Amniotic stem cell (primary cell): ENCODE measurements around the gene DHDDS.

Source experiments
- DNase-seq: peaks from one replicate; lab custom pipeline; 2025; lab: John Stamatoyannopoulos, UW

Gene DHDDS

DNA sequence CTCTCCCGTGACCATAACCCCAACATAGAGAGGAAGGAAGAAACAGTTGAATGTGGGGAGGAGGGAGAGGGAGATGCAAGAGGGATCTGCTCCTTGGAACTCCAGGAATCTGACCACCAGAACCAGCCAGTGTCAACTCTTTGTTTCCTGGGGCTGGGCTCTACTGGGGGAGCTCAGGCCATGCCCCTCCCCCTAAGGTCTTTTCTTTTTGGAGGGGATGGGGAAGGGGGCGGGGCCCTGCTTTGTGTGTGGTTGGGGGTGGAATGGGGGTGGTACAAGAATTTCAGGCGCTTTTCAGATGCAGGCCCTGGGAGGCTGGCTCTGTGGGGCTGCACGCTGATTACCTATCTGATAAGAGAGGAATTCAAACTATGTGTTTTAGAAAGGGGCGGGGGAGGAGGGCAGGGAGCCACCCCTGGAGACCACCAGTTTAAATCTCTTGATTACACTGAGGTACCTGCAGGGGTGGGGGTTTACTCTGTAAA is 13.2 kb upstream of the DHDDS start:
- no peak for DNase-seq

DNA sequence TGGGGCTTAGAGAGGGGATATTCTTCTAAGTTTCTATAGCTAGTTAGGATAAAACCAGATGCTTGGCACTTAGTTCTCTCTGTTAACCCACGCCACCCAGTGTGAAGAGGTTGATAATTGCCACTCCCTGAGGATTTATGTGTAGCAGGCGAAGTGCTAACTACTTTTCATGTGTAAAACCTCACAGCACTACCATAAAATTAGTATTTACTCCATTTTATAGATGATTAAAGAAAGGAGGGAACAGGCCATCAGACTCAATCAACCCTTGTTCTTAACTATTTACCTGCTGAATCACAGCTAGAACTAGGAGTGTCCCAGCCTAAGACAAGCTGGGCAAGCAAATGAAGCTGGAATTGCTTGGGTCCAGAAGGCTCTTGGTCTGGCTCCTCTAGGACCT is 12.6 kb upstream of the DHDDS start:
- no peak for DNase-seq

DNA sequence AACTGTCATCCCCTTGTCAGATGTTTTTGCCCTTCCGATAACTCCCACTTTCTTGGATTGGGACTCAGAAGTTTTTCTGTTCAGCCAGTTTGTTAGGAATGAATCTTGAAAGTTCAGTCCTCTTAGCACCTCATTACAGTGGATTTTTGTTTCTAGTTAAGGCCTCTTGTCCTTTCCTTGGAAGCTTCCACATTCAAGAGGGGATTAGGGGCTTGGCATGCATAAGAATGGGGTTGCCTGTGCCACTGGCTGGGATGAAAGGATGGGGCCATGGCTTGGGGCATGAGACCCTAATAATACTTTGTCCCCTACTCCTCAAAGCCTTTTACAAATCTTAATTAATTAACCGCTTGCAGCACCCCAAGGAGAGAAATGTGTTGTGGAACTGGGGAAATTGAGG is 2.4 kb upstream of the DHDDS start:
- no peak for DNase-seq

DNA sequence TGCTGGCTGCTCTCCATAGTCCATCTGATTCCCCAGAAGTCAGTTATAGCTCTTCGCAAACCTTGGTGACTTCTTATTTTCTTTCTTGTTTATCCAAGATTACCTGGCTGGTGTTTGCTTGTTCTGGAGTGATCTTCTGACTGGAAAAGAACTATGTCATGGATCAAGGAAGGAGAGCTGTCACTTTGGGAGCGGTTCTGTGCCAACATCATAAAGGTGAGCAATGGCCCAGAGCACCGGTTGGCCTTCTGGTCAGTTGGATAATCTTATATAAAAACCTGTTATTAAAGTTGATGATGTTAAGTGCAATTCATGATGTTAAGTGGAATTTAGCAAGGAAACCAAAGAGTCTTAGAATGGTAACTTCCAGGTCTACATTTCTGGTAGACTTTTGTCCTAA is 672 bp downstream of the DHDDS start:
- DNase-seq, result no peak

DNA sequence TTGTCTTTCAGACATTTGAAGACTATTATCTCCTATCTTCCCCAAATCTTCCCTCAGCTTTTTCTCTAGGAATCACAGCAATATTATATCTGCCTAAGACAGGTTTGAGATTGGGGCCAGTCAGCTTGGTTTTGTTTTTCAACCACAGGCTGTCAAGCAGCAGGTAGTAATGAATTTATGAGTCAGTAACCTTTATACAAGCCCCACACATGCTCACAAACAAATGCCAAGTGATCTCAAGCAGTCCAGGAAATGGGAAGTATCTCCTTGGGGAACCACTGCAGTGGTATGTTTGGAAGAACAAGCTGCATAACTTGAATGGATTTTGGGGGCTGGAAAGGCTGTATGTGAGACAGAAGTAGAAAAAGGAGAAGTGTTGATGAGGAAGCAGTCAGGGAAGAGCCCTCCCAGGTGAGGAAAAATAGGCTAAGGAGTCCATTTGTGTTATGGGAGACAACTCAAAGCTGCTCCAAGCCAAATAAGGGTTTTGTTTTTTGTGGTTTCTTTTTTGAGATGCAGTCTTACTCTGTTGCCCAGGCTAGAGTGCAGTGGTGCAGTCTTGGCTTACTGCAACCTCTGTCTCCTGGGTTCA is 2.1 kb downstream of the DHDDS start:
- DNase-seq, result no peak

DNA sequence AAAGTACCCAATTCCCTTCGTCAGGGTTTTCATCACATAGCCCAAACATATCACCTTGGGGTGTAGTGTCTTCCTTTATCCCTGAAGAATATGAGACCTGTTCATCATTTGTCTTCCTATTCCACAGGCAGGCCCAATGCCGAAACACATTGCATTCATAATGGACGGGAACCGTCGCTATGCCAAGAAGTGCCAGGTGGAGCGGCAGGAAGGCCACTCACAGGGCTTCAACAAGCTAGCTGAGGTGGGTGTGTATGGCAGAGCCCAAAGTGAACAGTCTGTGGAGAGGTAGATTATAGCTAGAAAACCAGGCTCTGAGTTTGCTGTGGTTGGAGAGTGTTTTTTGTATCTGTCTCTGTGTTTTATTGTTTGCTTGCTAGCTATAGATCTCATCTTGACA is 5.9 kb downstream of the DHDDS start:
- no peak for DNase-seq

DNA sequence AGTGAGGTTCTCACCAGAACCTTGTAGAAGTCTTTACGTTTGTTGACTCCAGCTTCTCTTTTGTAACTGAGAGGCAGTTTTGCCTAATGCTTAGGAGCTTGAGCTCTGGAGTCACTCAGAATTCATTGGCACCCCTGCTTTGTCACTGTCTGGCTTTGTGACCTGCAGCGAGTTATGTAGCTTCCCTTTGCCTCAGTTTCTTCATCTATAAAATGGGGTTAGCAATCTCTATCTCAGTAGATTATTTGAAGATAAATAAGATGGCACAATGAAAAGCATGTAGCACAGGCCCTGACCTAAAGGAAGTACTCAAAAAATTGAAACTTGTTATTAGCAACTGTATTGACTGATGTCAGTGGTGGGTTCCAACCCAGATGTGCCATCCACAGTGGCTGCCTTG is 8.1 kb downstream of the DHDDS start:
- DNase-seq, result no peak

DNA sequence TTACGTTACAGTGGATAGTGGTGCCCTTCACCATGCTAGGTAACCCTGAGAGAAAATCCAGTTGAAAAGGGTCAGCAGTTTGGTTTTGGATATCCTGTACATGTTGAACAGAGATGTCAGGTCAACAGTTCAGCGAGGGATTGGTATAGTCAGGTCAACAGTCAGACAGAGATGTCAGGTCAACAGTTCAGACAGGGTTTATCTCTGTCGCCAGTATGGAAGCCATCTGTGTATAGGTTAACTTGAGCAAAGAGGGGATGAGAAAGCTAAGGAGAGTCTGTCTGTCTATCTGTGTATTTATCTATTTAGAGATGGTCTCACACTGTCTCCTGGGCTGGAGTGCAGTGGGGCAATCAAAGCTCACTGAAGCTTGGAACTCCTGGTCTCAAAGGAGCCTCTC is 17.7 kb downstream of the DHDDS start:
- no peak for DNase-seq

DNA sequence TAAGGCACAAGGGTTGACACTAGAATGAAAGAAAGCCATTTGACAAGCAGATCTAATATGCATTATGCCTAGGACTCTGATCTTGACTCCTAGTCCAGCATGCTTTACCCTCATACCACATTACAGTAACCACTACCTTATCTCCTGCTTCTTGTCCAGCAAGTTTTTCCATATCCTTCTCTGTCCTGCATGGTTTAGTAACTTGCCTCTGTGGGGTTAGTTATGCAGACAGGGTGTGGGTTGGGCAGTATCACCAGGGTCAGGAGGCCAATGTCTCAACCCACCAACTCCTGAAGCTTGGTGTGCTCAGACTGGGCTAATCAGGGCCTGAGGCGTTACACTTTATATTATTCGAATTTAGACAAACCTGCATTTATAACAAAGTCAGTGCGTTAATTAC is 18.8 kb downstream of the DHDDS start:
- DNase-seq, result no peak

DNA sequence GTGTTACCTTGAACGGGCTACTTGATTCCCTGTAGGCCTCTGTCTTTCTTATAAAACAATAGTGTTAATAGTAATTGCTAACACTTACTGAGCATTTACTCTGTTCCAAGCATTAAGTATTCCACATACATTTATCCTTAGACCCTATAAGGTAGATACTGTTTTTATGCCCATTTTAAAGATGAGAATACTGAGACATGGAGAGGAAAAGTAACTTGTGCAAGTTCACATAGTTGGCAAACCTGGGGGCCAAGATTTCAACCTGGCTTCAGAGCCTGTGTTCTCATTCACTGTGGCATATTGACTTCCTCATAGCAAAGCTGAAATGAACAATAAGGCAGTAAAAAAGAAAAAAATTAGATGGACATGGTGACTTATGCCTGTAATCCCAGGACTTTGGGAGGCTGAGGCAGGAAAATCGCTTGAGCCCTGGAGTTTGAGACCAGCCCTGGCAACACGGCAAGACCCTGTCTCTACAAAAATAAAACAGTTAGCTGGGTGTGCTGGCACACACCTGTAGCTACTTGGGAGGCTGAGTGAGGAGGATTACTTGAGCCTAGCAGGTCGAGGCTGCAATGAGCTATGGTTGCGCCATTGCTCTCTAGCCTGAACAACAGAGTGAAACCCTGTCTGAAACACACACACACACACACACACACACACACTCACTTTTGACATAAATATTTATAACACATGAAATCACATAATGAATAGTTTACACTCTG is 20.5 kb downstream of the DHDDS start:
- DNase-seq, result no peak

DNA sequence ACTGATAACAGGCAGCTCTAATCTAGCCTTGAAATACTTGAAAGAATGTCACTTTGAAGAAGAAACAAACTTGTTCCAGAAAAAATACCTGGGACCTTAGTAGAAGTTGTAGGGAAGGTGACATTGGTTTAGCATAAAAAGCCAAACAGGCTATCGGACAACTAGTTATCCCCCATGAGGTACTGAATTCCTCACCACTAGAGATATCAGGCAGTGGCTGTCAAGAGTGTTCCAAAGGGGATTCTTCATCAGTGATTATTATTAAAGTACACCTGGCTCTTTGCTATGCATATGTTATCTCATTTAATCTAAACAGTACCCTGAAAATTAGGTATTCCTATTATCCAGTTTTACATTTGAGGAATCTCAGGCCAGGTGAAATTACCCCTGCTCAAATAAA is 27.0 kb downstream of the DHDDS start:
- no peak for DNase-seq

DNA sequence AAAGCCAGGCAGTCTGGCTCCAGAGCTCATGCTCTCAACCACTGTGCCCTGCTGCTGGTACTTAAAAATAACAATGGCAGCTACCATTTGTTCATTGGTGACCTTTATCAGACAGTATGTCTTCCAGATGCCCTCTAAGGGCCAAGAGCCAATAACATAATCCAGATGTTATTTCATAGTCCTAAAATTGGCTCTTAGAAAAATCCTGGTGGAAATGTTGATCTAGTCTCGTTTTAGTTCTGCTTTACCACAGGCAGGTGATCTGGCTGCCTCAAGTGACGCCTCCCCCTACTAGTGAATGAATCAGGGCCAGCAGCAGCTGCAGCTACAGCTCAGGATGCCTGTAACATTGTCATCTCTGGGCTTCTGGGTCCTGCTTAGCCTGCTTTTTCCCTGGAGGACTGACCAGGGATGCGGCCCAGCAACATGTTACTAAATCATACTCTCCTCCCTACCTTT is 27.5 kb downstream of the DHDDS start:
- DNase-seq, result no peak

DNA sequence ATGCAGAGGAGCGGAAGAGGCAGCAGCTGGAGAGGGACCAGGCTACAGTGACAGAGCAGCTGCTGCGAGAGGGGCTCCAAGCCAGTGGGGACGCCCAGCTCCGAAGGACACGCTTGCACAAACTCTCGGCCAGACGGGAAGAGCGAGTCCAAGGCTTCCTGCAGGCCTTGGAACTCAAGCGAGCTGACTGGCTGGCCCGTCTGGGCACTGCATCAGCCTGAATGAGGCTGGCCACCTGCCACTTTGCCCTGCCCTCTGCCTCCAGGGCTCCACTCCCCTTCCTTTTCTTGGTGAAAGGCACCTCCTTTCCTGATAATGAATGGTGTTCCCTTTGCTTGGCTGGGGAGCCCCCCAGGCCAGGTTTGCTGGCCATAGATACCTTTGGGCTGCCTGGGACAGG is 36.8 kb downstream of the DHDDS start:
- no peak for DNase-seq

DNA sequence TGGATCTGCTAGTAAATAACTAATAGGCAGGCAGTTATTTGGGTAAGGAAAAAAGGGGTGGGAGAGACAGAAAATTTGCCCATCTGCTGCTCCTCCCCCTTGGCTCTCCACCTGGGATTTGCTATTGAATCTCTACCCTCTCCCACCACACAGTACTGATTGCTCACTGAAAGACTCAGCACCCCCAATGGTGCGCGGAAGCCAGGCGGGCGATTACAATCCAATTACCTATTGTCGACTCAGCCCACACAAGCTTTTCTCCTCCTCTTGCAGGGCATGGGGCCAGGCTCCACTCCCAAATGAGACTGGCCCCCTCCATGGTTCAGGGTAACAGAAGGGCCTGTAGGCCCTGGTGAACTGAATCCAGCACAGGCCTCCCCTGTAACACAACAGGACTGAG is 37.4 kb downstream of the DHDDS start:
- no peak for DNase-seq

DNA sequence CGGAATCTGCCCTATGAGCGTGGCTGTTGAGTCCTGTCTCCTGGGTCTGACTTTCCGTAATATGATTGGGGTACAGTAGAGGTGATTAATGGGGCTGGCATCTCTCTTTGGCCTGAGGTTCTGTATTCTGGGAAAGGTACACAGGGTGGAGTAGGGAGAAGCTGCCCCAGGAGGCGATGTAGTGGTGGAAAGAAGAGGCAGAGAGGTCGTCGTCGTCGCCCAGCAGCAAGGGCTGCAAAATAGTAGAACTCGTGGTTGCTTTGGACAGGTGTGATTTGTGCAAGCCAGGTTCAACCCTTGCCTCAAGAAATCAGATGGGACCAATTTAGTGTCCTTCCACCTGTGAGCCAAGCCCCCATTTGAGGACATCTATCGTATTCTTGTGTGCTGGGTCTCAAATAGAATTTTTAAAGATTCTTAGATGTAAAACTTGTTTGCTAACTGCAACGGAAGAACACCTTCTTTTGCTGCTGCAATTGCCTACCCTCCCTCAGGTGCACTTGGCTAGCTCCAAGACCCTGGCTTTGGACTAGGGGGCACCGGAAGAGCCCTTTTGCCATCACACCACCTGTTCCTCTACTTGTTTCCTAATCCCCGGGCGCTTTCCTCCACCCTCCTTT is 38.9 kb downstream of the DHDDS start:
- DNase-seq, result no peak

DNA sequence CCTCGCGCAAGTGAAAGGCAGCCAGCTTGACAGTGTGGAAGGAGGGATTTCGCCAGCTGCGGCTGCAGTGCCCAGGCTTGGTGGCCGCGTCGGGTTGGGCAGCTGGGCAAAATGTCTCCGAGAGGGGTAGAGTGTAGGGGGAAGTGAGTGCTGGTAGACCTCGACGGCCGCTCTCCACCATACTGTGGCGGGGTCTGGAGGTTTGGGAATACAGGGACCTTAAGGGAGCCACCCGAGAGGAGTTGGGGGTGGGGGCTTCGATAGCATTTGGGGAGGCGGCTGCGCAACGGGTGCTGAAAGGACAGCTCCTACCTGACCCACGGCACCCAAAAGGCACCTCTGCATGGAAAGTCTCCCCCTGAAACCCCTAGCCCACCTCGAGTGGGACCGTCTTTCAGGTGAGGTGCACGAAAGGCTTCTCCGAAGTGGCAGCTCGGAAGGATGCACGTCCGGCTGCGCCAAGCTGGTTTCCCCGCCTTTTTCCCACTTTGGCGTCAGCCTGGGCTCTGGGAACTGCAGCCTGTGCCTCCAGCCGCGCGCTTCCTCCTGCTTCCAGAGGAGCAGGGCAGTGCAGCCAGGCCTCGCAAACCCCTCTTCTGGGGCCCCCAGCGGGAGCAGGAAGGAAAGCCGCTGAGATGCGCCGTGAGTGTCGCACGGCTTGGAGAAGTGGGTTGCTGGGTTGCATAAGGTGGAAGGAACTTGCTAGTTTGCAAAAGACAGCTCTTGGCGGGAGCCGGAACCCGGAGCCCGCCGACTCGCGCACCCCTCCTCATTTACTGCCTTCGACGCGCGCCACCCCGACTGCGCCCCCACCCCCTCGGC is 39.6 kb downstream of the DHDDS start:
- DNase-seq, result peak; percentile 56

DNA sequence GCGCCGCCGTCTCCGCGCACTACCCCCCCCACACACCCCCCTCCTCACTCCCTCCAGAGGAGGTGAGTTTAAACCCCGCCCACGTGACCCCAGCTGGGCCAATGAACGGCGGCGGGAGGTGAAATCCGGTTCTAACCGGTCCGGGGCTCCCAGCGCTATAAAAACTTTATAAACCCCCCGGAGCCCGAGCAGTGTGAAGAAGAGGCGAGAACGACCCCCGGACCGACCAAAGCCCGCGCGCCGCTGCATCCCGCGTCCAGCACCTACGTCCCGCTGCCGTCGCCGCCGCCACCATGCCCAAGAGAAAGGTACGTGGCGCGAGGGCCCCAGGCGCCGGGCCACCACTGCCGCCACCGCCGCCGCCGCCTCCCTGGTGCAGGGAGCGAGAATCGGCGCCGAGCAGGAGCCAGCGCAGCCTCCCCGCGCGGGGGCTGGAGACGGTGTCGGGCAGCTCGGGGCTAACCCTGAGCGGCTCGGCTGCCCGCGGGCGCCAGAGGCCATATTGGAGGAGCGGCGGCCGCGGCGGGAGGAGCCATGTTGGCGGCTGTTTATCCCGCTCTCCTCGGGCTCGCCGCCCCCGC is 40.3 kb downstream of the DHDDS start, which contains the start of gene HMGN2:
Gene HMGN2, plus strand, starts transcription at position 121 of the 581 bp plus-strand sequence. Its CDS starts 173 bp downstream, at position 294.
- peak; percentile 76 for DNase-seq

DNA sequence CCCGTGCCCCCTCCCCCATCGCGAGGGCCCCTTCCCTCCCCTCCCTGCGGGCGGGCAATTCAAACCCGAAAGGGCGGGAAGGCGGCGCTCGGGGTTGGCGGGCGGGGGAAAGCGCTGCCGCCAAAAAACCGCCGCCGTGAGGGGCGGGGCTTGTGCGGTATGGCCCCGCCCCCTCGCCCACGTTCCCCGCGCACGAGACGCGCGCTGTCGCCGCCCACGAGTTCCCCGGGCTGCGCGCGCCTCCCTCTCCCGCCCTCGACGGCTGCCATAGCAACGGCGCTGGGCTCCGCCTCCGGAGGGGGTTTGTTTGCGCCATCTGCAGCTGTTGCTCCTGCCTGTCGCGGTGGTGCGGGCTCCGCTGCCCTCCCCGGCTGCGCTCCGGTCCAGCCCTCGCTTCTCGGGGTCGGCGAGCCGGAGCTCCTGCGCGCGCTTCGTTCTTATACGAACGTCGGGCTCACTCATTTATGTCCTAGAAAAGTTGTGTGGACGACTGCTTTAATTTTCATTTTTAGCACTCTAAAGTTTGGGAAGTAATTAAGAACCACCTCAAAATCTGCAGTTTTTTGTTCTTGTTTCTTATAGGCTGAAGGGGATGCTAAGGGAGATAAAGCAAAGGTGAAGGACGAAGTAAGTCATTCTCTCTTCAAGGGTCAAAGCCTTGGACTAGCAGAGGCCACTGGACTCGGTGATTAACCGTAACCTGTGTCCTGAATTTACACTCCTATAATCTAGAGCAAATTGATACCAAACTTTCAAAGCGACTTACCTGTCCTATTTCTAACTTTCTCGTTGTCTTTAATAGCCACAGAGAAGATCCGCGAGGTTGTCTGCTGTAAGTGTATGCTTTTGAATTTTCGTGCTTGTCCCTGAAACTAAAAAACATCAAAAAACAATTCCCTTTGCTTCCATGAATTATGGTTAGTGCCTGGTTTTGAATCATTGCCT is 41.1 kb downstream of the DHDDS start:
- DNase-seq, result peak; percentile 79

DNA sequence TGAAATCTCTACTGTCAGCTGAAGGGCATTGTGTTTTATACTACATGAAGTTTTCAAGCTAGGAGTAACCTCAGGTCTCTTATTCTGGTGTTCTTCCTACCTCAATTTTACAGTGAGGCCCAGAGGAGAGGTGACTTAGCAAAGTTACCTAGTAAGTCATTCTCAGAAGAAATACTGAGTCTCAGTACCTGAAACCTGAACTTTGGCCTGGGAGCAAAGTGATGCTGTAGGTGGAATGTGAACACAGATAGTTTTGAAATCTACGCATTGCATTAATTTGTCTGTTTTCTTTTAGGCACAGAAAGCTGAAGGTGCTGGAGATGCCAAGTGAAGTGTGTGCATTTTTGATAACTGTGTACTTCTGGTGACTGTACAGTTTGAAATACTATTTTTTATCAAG is 42.7 kb downstream of the DHDDS start:
- DNase-seq, result no peak

DNA sequence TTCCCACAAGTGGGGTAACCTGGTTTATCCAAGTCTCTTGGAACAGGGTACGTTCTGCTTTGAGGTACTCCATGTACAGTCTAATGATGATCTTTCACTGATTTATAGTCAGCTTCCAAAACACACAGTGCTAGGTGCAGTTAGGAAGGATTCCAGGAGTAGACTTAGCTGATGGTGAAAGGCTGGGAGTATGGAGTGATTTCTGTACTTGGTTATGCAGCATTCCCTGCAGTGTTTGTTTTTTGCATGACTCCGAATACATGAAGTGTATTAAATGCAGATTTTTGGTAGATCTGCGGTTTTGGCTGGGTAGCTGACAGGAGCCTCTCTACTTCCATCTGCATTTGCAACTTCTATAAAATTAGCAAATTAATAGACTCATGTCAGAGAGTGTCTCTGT is 43.9 kb downstream of the DHDDS start:
- no peak for DNase-seq

DNA sequence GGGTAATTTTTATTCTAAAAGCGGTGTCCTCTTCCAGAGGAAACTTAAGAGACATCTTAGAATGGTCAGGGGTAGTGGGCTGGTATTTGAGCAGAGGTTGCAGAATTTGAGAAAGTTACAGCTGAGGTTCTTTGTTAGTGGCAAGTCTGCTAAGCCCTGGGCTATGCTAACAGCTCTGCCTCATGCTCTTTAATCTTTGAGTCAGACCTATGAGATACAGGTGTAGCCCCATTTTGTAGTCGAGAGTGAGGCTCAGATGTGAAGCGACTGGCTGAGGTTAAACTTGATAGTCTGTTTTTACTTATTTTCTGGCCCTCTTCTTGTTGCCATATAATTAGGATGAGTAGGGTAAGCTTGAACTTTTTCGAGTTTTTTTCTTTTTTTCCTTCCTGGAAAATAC is 44.8 kb downstream of the DHDDS start:
- DNase-seq, result no peak
